ENCODE results near the gene PARK7. TPM values are rescaled to one million over a fixed set of nuclear protein-coding genes. Genes with fewer than 3 reads are reported as not detected.

PARK7 gene
- total RNA-seq, 1 donor from 2014 or later: 291 TPM

GRCh38 chr1:8006037-8006963 lies 44.8 kb downstream of the PARK7 start:
- no peak for DNase-seq (ENCODE audit: low read depth)

GRCh38 chr1:8009043-8010002 lies 47.8 kb downstream of the PARK7 start:
- no peak for DNase-seq (ENCODE audit: low read depth)

- no peak for DNase-seq (ENCODE audit: low read depth)
Measured at GRCh38 chr1:8010080-8010664, 48.7 kb downstream of the PARK7 start.

- peak; percentile 90 for DNase-seq (ENCODE audit: low read depth)
Measured at GRCh38 chr1:8011016-8011415, 49.5 kb downstream of the PARK7 start.

GRCh38 chr1:8011923-8012858 lies 50.7 kb downstream of the PARK7 start:
- DNase-seq (ENCODE audit: low read depth): peak; percentile 17

- no peak for DNase-seq (ENCODE audit: low read depth)
Measured at GRCh38 chr1:8012955-8013354, 51.4 kb downstream of the PARK7 start.

GRCh38 chr1:8013399-8013798 lies 51.9 kb downstream of the PARK7 start:
- DNase-seq (ENCODE audit: low read depth): no peak

- peak; percentile 27 for DNase-seq (ENCODE audit: low read depth)
Measured at GRCh38 chr1:8013800-8014199, 52.3 kb downstream of the PARK7 start.

GRCh38 chr1:8014381-8014988 lies 53.0 kb downstream of the PARK7 start:
- no peak for DNase-seq (ENCODE audit: low read depth)

- DNase-seq (ENCODE audit: low read depth): peak; percentile 87
Measured at GRCh38 chr1:8015036-8015808, 53.7 kb downstream of the PARK7 start.

- peak; percentile 22 for DNase-seq (ENCODE audit: low read depth)
Measured at GRCh38 chr1:8015809-8016165, 54.3 kb downstream of the PARK7 start.

GRCh38 chr1:8016210-8016894 lies 54.8 kb downstream of the PARK7 start:
- DNase-seq (ENCODE audit: low read depth): peak; percentile 16

GRCh38 chr1:8016895-8017241 lies 55.4 kb downstream of the PARK7 start:
- no peak for DNase-seq (ENCODE audit: low read depth)

- peak; percentile 20 for DNase-seq (ENCODE audit: low read depth)
Measured at GRCh38 chr1:8017495-8018197, 56.1 kb downstream of the PARK7 start.

- DNase-seq (ENCODE audit: low read depth): peak; percentile 19
Measured at GRCh38 chr1:8018492-8019228, 57.1 kb downstream of the PARK7 start.

- DNase-seq (ENCODE audit: low read depth): peak; percentile 16
Measured at GRCh38 chr1:8019229-8019620, 57.7 kb downstream of the PARK7 start.

- DNase-seq (ENCODE audit: low read depth): peak; percentile 59
Measured at GRCh38 chr1:8020032-8020431, 58.5 kb downstream of the PARK7 start.
